GM23338 (cell line): Measurements from ENCODE around the gene PLIN5. TPM values are rescaled to one million over a fixed set of nuclear protein-coding genes. Genes with fewer than 3 reads are reported as not detected.

Experiments
- ATAC-seq: fragments of 200-7000 bp; cut with Tn5 transposase; 3 replicates; pipeline ENCODE4 v1.9.1; 2020
- DNase-seq: peaks from one replicate; pipeline ENCODE4 v3.0.0-alpha.2; 2015; ENCODE audit warnings: low spot score
- H2AFZ ChIP-seq: fragments of 200-600 bp; sonication (generic); 2 replicates; pipeline ENCODE4 v1.8.0; 2016; ENCODE audit warnings: antibody characterized with exemption, mild to moderate bottlenecking, moderate library complexity
- H3F3A ChIP-seq: fragments of 200-600 bp; sonication (generic); replicated peaks from 2 replicates; pipeline ENCODE4 v1.8.0; 2017; ENCODE audit warnings: antibody characterized with exemption, mixed run types, low read depth
- H3K27ac ChIP-seq: fragments of 200-600 bp; sonication (generic); 2 replicates; pipeline ENCODE4 v1.6.1; 2016; ENCODE audit warnings: low read depth
- H3K27me3 ChIP-seq: fragments of 200-600 bp; sonication (generic); 2 replicates; pipeline ENCODE4 v1.8.0; 2016; ENCODE audit warnings: mild to moderate bottlenecking, mixed run types, moderate library complexity; ENCODE audit not compliant: insufficient read depth
- H3K36me3 ChIP-seq: fragments of 200-600 bp; sonication (generic); 2 replicates; pipeline ENCODE4 v1.8.0; 2016; ENCODE audit warnings: mild to moderate bottlenecking; ENCODE audit not compliant: insufficient read depth
- H3K4me1 ChIP-seq: fragments of 200-600 bp; sonication (generic); 2 replicates; pipeline ENCODE4 v1.8.0; 2016; ENCODE audit warnings: mild to moderate bottlenecking, moderate library complexity; ENCODE audit not compliant: insufficient read depth
- H3K4me2 ChIP-seq: fragments of 200-600 bp; sonication (generic); 2 replicates; pipeline ENCODE4 v1.7.1; 2017; ENCODE audit warnings: mixed run types
- H3K4me3 ChIP-seq: fragments of 200-600 bp; sonication (generic); 2 replicates; pipeline ENCODE4 v1.6.1; 2016; ENCODE audit warnings: mixed run types
- H3K79me2 ChIP-seq: fragments of 200-600 bp; sonication (generic); replicated peaks from 2 replicates; pipeline ENCODE4 v1.8.0; 2017; ENCODE audit warnings: mild to moderate bottlenecking; ENCODE audit not compliant: insufficient read depth
- H3K9me2 ChIP-seq: fragments of 200-600 bp; sonication (generic); 2 replicates; pipeline ENCODE4 v1.8.0; 2017; ENCODE audit not compliant: insufficient read depth
- H4K20me1 ChIP-seq: fragments of 200-600 bp; sonication (generic); replicated peaks from 2 replicates; pipeline ENCODE4 v1.8.0; 2017; ENCODE audit warnings: mild to moderate bottlenecking; ENCODE audit not compliant: insufficient read depth
- H3K27ac Mint-ChIP-seq: 2 replicates; pipeline ENCODE4 v1.8.0; 2020; ENCODE audit warnings: inconsistent platforms, mild to moderate bottlenecking, moderate library complexity, mixed read lengths
- H3K27me3 Mint-ChIP-seq: 3 replicates; pipeline ENCODE4 v1.8.0; 2022; ENCODE audit warnings: low read depth, mild to moderate bottlenecking, moderate library complexity, mixed read lengths, inconsistent platforms; ENCODE audit not compliant: insufficient read depth, poor library complexity
- H3K36me3 Mint-ChIP-seq: 3 replicates; pipeline ENCODE4 v1.8.0; 2021; ENCODE audit warnings: low read depth, mild to moderate bottlenecking, inconsistent platforms, moderate library complexity, mixed read lengths
- H3K4me1 Mint-ChIP-seq: 3 replicates; pipeline ENCODE4 v1.8.0; 2020; ENCODE audit warnings: mild to moderate bottlenecking, inconsistent platforms, mixed read lengths
- H3K4me3 Mint-ChIP-seq: 3 replicates; pipeline ENCODE4 v1.8.0; 2021; ENCODE audit warnings: moderate library complexity, mild to moderate bottlenecking, inconsistent platforms, mixed read lengths
- H3K9me3 Mint-ChIP-seq: 3 replicates; pipeline ENCODE4 v1.8.0; 2020; ENCODE audit warnings: moderate library complexity, mild to moderate bottlenecking, inconsistent platforms, mixed read lengths
- CREB1 ChIP-seq: fragments of 250-450 bp; sonication (Bioruptor Pico); IDR thresholded peaks from 2 replicates; pipeline ENCODE4 v1.5.0; 2020; ENCODE audit warnings: low read depth, mild to moderate bottlenecking, moderate library complexity
- CTCF ChIP-seq, 2 experiments: fragments of 200-600 bp in 1 of 2; sonication (generic) in 1 of 2; conservative IDR thresholded peaks; 2 replicates each; pipeline versions ENCODE4 v1.5.1 to v1.6.1; 2016 to 2017; ENCODE audit warnings: antibody characterized with exemption in 2 of 2, low read depth in 2 of 2, mild to moderate bottlenecking in 2 of 2, moderate library complexity in 1 of 2
- ETS1 ChIP-seq: IDR thresholded peaks from 2 replicates; pipeline ENCODE4 v1.6.1; 2016; ENCODE audit warnings: antibody characterized with exemption
- EZH2 ChIP-seq: fragments of 200-600 bp; sonication (generic); IDR thresholded peaks from one replicate; pipeline ENCODE4 v1.8.0; 2017; ENCODE audit warnings: antibody characterized with exemption, mild to moderate bottlenecking, low read depth; ENCODE audit not compliant: unreplicated experiment
- EZH2phosphoT487 ChIP-seq: fragments of 200-600 bp; sonication (generic); IDR thresholded peaks from one replicate; pipeline ENCODE4 v1.8.1; 2018; ENCODE audit warnings: antibody characterized with exemption; ENCODE audit not compliant: unreplicated experiment
- JUNB ChIP-seq: IDR thresholded peaks from one replicate; pipeline ENCODE4 v1.6.1; 2016; ENCODE audit warnings: antibody characterized with exemption; ENCODE audit not compliant: unreplicated experiment
- NANOG ChIP-seq: IDR thresholded peaks from 2 replicates; pipeline ENCODE4 v1.6.1; 2016; ENCODE audit warnings: antibody characterized with exemption, borderline replicate concordance
- POLR2AphosphoS5 ChIP-seq: IDR thresholded peaks from 2 replicates; pipeline ENCODE4 v1.6.1; 2016; ENCODE audit warnings: antibody characterized with exemption, low read depth
- REST ChIP-seq: IDR thresholded peaks from one replicate; pipeline ENCODE4 v1.6.1; 2018; ENCODE audit warnings: antibody characterized with exemption; ENCODE audit not compliant: unreplicated experiment
- STAT1 ChIP-seq: IDR thresholded peaks from one replicate; pipeline ENCODE4 v1.6.1; 2016; ENCODE audit warnings: antibody characterized with exemption; ENCODE audit not compliant: unreplicated experiment
- ZNF114 ChIP-seq: fragments of 250-450 bp; sonication (Bioruptor Pico); IDR thresholded peaks from 2 replicates; pipeline ENCODE4 v1.5.0; 2020; ENCODE audit warnings: mild to moderate bottlenecking, moderate library complexity
- ZNF331 ChIP-seq: fragments of 250-450 bp; sonication (Bioruptor Pico); IDR thresholded peaks from 2 replicates; pipeline ENCODE4 v1.5.0; 2020; ENCODE audit warnings: low read depth, mild to moderate bottlenecking, moderate library complexity
- ZNF462 ChIP-seq: fragments of 250-450 bp; sonication (Bioruptor Pico); IDR thresholded peaks from 2 replicates; pipeline ENCODE4 v1.5.0; 2020; ENCODE audit warnings: mild to moderate bottlenecking, moderate library complexity
- polyA plus RNA-seq: library from polyadenylated mRNA; unstranded; fragments of >200 nt; fragmentation: Nextera tagmentation; extraction: Ambion mirVana; gene quantifications from 2 replicates; pipeline ENCODE4 v1.2.1, GENCODE V29; 2016
- total RNA-seq: library from RNA; depleted of rRNA; stranded (reverse); fragments of >200 nt; shearing (Covaris generic); gene quantifications from 2 replicates; pipeline ENCODE4 v1.2.3, GENCODE V29; 2014

The PLIN5 gene
- total and polyA plus RNA-seq, 2 experiments from 2014 or later: 1.9 to 3.5 TPM

- no peak for ATAC-seq
These were observed 1.8 kb upstream of the PLIN5 start for GRCh38 chr19:4536798-4537197.

More at GRCh38 chr19:4536798-4537197, 1.8 kb upstream of the PLIN5 start:
- H3K4me3 Mint-ChIP-seq: no peak overlapping the region
- peaks cover 10% of the 10 kb centered on the region for H3K4me1 Mint-ChIP-seq
- Histone ChIP-seq H3K4me1 (no peaks in the 10 kb centered on the region; the same call in 1 of the 2 replicates), H3K27me3 (peaks cover 17% of the 10 kb centered on the region), H3K9me2 (no peaks in the 10 kb centered on the region), H2AFZ (no peak overlapping the region), H4K20me1 (no peaks in the 10 kb centered on the region; the same call in 1 of the 2 replicates), H3K4me3 (no peak overlapping the region), H3K79me2 (no peaks in the 10 kb centered on the region), H3K36me3 (no peaks in the 10 kb centered on the region), H3K4me2 (no peak overlapping the region), H3K27ac (no peak overlapping the region), H3F3A (peaks cover 6% of the 10 kb centered on the region; the same call in 1 of the 2 replicates)
- H3K36me3 Mint-ChIP-seq: no peaks in the 10 kb centered on the region
- no peak for DNase-seq
- peaks cover 6% of the 10 kb centered on the region; the same call in 1 of the 3 replicates for H3K9me3 Mint-ChIP-seq
- peaks cover 17% of the 10 kb centered on the region for H3K27me3 Mint-ChIP-seq
- no peak overlapping the region for H3K27ac Mint-ChIP-seq
- TF ChIP-seq NANOG (no peak), EZH2phosphoT487 (no peak), STAT1 (no peak), POLR2AphosphoS5 (no peak), ETS1 (no peak), JUNB (no peak), CREB1 (no peak), ZNF331 (CRISPR knock-in tag) (no peak), ZNF114 (CRISPR knock-in tag) (no peak), ZNF462 (no peak), CTCF (conservative IDR thresholded peaks at IDR 0.05; ENCODE audit: low read depth in 2 of 2) (no peak), REST (no peak), EZH2 (no peak)
